ENCODE results near the gene GABARAP.

DNA sequence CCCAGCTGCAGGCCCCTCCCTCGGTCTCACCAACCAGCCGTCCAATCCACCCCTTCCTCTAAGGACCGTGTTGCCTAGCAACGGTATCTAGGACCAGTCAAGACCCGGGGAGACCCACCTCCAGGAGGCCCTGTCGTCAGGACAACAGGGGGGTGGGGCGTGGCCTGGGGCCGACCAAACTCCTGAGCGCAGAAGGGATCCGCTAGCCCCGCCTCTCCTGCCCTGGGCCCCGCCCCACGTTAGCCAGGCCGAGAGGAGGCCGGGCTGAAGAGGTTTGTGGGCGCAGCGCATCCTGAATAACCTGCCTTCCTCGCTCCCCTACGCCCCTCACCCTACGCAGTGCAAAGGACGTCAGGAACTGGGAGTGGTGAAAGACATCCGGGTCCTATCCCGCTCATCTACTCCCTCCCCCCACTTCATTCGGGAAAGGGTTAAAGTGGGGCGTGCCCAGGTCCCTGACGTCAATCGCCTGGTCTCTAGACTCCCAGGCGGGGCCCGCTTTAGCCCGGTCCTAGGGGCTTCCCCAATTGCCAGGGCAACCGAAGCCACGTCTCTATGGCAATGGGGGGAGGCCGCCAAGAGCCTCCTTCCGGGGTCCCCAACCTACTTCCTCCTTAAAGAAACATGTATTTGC lies 37.3 kb downstream of the GABARAP start:
- TF ChIP-seq, protein P1, sequence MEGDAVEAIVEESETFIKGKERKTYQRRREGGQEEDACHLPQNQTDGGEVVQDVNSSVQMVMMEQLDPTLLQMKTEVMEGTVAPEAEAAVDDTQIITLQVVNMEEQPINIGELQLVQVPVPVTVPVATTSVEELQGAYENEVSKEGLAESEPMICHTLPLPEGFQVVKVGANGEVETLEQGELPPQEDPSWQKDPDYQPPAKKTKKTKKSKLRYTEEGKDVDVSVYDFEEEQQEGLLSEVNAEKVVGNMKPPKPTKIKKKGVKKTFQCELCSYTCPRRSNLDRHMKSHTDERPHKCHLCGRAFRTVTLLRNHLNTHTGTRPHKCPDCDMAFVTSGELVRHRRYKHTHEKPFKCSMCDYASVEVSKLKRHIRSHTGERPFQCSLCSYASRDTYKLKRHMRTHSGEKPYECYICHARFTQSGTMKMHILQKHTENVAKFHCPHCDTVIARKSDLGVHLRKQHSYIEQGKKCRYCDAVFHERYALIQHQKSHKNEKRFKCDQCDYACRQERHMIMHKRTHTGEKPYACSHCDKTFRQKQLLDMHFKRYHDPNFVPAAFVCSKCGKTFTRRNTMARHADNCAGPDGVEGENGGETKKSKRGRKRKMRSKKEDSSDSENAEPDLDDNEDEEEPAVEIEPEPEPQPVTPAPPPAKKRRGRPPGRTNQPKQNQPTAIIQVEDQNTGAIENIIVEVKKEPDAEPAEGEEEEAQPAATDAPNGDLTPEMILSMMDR (IDR thresholded peaks at IDR 0.05; ENCODE audit: poor library complexity) = no peak
- TF ChIP-seq EZH2 (IDR thresholded peaks at IDR 0.05; ENCODE audit: borderline replicate concordance) = no peak

Data from hepatocyte (in vitro differentiated cells).